NCI-H748 (cell line): ENCODE results near the gene PITPNB.

Experiments used
- DNase-seq: peaks from one replicate; lab custom pipeline; 2025; ENCODE audit not compliant: unreplicated experiment; lab: John Stamatoyannopoulos, UW

The PITPNB gene

DNA sequence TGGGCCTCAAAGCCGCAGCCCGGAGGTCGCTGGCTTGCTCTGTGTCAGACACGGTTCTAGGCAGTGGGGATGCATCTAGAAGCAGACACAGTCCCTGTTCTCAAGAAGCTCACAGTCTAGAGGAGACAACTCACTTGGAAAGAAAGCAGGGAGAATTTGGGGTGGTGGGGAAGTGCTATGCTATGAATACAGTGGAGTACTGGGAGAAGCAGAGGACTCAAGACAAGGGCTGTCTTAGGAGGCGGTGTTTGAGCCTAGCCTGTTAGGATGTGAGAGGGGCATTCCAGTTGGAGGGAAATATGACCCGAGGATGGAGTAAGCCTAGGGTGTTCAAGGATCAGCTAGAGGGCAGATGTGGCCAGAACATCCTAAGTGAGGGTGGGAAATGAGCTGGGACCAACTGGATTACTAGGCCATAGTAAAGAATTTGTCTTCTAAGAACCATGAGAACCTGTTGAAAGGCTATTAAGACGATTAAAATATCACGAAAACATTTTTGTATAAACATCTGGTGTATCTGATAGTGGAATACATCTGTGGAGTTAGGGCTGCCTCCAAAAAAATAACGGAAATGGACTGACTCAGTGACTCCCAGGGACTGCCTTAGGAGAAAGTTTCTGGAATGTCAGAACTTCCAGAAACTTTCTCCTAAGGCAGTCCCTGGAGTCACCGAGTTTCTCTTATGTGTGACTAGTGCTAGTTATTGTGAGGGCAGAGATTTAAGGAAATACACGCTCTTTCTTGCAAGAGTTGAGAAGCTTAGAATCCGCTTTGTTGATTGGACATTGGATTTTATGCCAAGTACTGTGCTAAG lies 1.1 kb upstream of the PITPNB start:
- peak; percentile 44 for DNase-seq

GRCh38 chr22:27918341-27919221 lies 475 bp downstream of the PITPNB start:
- peak; percentile 57 for DNase-seq

DNA sequence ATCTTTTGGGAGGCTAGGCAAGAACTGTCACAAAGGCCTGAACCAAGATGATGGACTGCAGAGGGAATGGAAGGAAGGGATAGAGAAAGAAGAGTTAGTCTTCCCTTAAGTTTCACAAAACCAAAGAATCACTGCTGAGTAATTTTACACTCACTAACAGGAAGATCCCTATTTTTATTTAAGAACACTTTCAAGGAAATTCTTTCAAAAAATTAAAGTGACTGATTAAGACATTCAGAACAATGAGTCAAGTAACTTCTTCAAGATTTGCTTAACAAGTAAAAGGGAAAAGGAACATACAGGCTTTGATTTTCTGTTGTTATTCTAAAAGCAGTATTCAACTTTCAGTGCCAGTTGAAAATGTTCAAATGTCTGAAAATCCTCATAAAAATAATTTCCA lies 3.1 kb downstream of the PITPNB start:
- DNase-seq, result no peak

GRCh38 chr22:27913162-27913741 lies 5.8 kb downstream of the PITPNB start:
- DNase-seq, result no peak

GRCh38 chr22:27912101-27912500 lies 7.0 kb downstream of the PITPNB start:
- DNase-seq, result no peak

DNA sequence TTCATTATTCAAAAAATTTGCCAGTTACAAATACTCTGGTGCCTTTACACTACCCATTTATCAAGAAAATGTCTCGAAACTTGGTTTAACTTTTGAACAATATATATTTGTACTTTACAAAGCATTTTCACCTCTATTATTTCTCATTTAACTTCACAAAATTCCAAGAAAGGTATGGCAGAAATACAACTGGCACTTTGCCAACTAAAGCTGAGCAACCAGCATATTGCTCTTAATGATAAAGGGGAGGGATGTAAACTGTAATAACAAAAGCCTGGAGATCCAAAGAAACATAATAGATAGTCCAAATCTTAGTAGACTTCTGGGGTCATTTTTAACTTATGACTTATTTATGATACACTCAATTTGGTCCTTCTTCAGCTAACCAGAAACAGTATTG lies 7.7 kb downstream of the PITPNB start:
- no peak for DNase-seq

DNA sequence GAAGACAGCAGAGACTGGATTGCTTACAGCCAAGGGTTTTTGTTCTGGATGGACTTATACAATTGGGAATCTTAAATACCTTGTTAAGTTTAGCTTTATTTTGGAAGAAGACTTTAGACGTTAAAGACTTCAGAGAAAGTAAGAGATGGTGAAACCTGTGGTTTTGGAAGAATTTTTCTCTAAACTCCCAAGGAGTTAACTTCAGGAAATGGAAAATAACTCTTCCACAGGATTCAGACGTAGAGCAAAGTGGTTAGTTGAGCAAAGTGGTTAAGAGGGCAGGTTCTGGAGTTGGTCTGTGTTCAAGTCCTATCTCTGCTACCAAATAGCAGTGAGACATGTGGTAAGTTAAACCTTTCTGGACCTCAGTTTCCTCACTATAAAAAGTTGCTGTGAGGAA lies 12.8 kb downstream of the PITPNB start:
- no peak for DNase-seq

- DNase-seq, result no peak
Observed at GRCh38 chr22:27905653-27906052, 13.4 kb downstream of the PITPNB start.

- no peak for DNase-seq
Observed at GRCh38 chr22:27903805-27904473, 15.1 kb downstream of the PITPNB start.

- no peak for DNase-seq
Observed at GRCh38 chr22:27900153-27900552, 18.9 kb downstream of the PITPNB start.

GRCh38 chr22:27896245-27896644 lies 22.8 kb downstream of the PITPNB start:
- no peak for DNase-seq

GRCh38 chr22:27895600-27895999 lies 23.5 kb downstream of the PITPNB start:
- DNase-seq, result no peak

GRCh38 chr22:27892811-27893210 lies 26.2 kb downstream of the PITPNB start:
- no peak for DNase-seq

GRCh38 chr22:27892064-27892463 lies 27.0 kb downstream of the PITPNB start:
- no peak for DNase-seq

GRCh38 chr22:27888310-27888709 lies 30.7 kb downstream of the PITPNB start:
- no peak for DNase-seq

DNA sequence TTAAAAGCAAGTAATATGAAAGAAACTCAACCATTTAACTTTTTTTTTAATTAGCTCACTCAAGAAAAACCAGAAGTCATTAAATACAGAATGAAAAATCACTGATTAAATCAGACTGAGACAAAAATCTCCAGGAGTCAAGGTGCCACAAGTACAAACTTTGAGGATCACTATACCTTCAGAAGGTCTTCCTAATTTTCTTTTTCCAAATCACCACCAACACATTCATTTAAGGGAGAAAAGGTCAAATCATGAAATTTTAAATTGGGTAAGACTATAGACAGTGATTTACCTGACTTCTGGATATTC lies 32.3 kb downstream of the PITPNB start:
- DNase-seq, result no peak

- peak; percentile 6 for DNase-seq
Observed at GRCh38 chr22:27885977-27886842, 32.8 kb downstream of the PITPNB start.

DNA sequence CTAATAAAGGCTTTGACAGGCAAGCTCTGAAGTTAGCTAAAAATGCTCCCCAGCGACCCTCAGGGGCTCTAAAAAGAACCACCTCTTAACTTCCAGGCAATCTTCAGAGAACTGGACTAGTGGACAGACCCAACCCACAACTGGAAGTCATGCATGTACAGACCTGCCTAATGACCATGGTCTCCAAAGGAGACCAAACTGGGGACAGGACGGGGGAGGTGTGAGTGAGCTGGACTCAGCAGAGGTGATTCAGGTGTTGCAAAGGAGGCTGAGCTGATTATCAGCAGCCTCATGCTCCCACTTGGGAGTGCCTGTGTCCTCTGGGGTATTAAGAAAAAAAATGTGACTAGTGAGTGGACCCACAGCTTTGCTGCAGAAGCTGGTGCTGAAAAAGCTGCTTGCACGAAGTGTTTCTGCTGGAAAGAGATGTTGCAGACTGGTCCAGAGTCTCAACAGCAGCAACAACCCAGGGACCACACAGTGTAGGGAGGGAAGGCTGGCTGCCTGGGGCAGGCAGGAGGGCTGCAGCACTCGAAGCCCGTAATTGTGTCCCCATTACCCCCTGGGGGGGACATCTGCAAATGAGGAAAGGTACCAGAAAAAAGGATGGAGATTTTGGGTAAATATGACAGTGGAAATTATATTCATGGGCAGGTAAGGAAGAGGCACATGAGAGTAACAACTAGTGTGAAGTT lies 35.3 kb downstream of the PITPNB start:
- DNase-seq, result no peak

GRCh38 chr22:27882507-27883290 lies 36.4 kb downstream of the PITPNB start:
- no peak for DNase-seq
